Measurements from ENCODE around the gene GGT7.
"Not testable (repeated sequence)": the region's sequence is repeated elsewhere in the genome, so short reads cannot be mapped to it uniquely, and the experiment has no call there.

DNA sequence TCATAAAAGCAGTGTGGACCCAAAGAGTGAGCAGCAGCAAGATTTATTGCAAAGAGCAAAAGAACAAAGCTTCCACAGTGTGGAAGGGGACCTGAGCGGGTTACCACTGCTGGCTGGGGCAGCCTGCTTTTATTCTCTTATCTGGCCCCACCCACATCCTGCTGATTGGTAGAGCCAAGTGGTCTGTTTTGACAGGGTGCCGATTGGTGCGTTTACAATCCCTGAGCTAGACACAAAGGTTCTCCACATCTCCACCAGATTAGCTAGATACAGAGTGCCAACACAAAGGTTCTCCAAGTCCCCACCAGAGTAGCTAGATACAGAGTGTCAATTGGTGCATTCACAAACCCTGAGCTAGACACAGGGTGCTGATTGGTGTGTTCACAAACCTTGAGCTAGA, 25.5 kb upstream of the GGT7 start:
- TF ChIP-seq, protein P1, sequence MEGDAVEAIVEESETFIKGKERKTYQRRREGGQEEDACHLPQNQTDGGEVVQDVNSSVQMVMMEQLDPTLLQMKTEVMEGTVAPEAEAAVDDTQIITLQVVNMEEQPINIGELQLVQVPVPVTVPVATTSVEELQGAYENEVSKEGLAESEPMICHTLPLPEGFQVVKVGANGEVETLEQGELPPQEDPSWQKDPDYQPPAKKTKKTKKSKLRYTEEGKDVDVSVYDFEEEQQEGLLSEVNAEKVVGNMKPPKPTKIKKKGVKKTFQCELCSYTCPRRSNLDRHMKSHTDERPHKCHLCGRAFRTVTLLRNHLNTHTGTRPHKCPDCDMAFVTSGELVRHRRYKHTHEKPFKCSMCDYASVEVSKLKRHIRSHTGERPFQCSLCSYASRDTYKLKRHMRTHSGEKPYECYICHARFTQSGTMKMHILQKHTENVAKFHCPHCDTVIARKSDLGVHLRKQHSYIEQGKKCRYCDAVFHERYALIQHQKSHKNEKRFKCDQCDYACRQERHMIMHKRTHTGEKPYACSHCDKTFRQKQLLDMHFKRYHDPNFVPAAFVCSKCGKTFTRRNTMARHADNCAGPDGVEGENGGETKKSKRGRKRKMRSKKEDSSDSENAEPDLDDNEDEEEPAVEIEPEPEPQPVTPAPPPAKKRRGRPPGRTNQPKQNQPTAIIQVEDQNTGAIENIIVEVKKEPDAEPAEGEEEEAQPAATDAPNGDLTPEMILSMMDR (IDR thresholded peaks at IDR 0.05; ENCODE audit: low read depth, low read length, missing input control), result not testable (repeated sequence)
- not testable (repeated sequence) for TF ChIP-seq TAF1 (conservative IDR thresholded peaks at IDR 0.05); EGR1 (IDR thresholded peaks at IDR 0.05; ENCODE audit: low read depth in 2 of 2); YY1 (IDR thresholded peaks at IDR 0.05); GABPA (IDR thresholded peaks at IDR 0.05 in 1 of 2, conservative IDR thresholded peaks at IDR 0.05 in 1 of 2); RAD21 (IDR thresholded peaks at IDR 0.05); SP1 (IDR thresholded peaks at IDR 0.05); JUND (IDR thresholded peaks at IDR 0.05)
- TF ChIP-seq, protein P2, sequence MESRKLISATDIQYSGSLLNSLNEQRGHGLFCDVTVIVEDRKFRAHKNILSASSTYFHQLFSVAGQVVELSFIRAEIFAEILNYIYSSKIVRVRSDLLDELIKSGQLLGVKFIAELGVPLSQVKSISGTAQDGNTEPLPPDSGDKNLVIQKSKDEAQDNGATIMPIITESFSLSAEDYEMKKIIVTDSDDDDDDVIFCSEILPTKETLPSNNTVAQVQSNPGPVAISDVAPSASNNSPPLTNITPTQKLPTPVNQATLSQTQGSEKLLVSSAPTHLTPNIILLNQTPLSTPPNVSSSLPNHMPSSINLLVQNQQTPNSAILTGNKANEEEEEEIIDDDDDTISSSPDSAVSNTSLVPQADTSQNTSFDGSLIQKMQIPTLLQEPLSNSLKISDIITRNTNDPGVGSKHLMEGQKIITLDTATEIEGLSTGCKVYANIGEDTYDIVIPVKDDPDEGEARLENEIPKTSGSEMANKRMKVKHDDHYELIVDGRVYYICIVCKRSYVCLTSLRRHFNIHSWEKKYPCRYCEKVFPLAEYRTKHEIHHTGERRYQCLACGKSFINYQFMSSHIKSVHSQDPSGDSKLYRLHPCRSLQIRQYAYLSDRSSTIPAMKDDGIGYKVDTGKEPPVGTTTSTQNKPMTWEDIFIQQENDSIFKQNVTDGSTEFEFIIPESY (IDR thresholded peaks at IDR 0.05), result not testable (repeated sequence)
- TF ChIP-seq, protein P3, sequence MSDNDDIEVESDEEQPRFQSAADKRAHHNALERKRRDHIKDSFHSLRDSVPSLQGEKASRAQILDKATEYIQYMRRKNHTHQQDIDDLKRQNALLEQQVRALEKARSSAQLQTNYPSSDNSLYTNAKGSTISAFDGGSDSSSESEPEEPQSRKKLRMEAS (IDR thresholded peaks at IDR 0.05), result not testable (repeated sequence)
- TF ChIP-seq, protein P4, sequence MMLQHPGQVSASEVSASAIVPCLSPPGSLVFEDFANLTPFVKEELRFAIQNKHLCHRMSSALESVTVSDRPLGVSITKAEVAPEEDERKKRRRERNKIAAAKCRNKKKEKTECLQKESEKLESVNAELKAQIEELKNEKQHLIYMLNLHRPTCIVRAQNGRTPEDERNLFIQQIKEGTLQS (IDR thresholded peaks at IDR 0.05), result not testable (repeated sequence)

All from liver (tissue), 3 donors.